GM23248 (cell line): ENCODE results near the gene CCDC51. TPM values are rescaled to one million over a fixed set of nuclear protein-coding genes. Genes with fewer than 3 reads are reported as not detected.

Experiments
- DNase-seq: peaks from one replicate; pipeline ENCODE4 v3.0.0-alpha.2; 2015
- H2AFZ ChIP-seq: fragments of 200-600 bp; sonication (generic); 2 replicates; pipeline ENCODE4 v1.6.1; 2016; ENCODE audit warnings: antibody characterized with exemption
- H3F3A ChIP-seq: fragments of 200-600 bp; sonication (generic); 2 replicates; pipeline ENCODE4 v1.6.1; 2016; ENCODE audit warnings: mild to moderate bottlenecking, antibody characterized with exemption, mixed run types; ENCODE audit not compliant: insufficient read depth
- H3K27ac ChIP-seq: fragments of 200-600 bp; sonication (generic); 2 replicates; pipeline ENCODE4 v1.5.1; 2016; ENCODE audit warnings: mild to moderate bottlenecking
- H3K27me3 ChIP-seq: fragments of 200-600 bp; sonication (generic); replicated peaks from 2 replicates; pipeline ENCODE4 v1.6.1; 2016; ENCODE audit warnings: mild to moderate bottlenecking; ENCODE audit not compliant: insufficient read depth
- H3K36me3 ChIP-seq: fragments of 200-600 bp; sonication (generic); 2 replicates; pipeline ENCODE4 v1.6.1; 2016; ENCODE audit warnings: low read depth, mild to moderate bottlenecking
- H3K4me1 ChIP-seq: fragments of 200-600 bp; sonication (generic); 2 replicates; pipeline ENCODE4 v1.6.1; 2016; ENCODE audit warnings: mild to moderate bottlenecking; ENCODE audit not compliant: insufficient read depth
- H3K4me2 ChIP-seq: fragments of 200-600 bp; sonication (generic); one replicate; pipeline ENCODE4 v1.6.1; 2016; ENCODE audit warnings: mild to moderate bottlenecking; ENCODE audit not compliant: unreplicated experiment
- H3K4me3 ChIP-seq: fragments of 200-600 bp; sonication (generic); 2 replicates; pipeline ENCODE4 v1.5.1; 2016; ENCODE audit warnings: mild to moderate bottlenecking
- H3K79me2 ChIP-seq: fragments of 200-600 bp; sonication (generic); 2 replicates; pipeline ENCODE4 v1.6.1; 2016; ENCODE audit warnings: mild to moderate bottlenecking; ENCODE audit not compliant: insufficient read depth
- H3K9ac ChIP-seq: fragments of 200-600 bp; sonication (generic); 2 replicates; pipeline ENCODE4 v1.6.1; 2016; ENCODE audit warnings: mild to moderate bottlenecking
- H3K9me2 ChIP-seq: fragments of 200-600 bp; sonication (generic); 2 replicates; pipeline ENCODE4 v1.6.1; 2016; ENCODE audit warnings: mixed run types, mild to moderate bottlenecking, moderate library complexity; ENCODE audit not compliant: insufficient read depth
- H3K9me3 ChIP-seq: fragments of 200-600 bp; sonication (generic); one replicate; pipeline ENCODE4 v1.6.1; 2017; ENCODE audit warnings: low read depth
- H4K20me1 ChIP-seq: fragments of 200-600 bp; sonication (generic); 2 replicates; pipeline ENCODE4 v1.6.0; 2016; ENCODE audit not compliant: insufficient read depth
- EZH2 ChIP-seq: fragments of 200-600 bp; sonication (generic); IDR thresholded peaks from 2 replicates; pipeline ENCODE4 v1.6.1; 2018; ENCODE audit warnings: antibody characterized with exemption, mild to moderate bottlenecking; ENCODE audit not compliant: insufficient read depth, poor library complexity, severe bottlenecking
- EZH2phosphoT487 ChIP-seq: fragments of 200-600 bp; sonication (generic); IDR thresholded peaks from 2 replicates; pipeline ENCODE4 v1.6.1; 2018; ENCODE audit warnings: antibody characterized with exemption, moderate library complexity, mild to moderate bottlenecking, low read depth; ENCODE audit not compliant: insufficient read depth
- WGBS, 2 experiments: methylation state at CpG; one replicate each; pipeline ENCODE4 v1.1.6; 2015 to 2017; ENCODE audit warnings: low lambda C conversion rate in 2 of 2, low coverage in 1 of 2; ENCODE audit errors: missing lambda C conversion rate in 2 of 2; 5-methylcytosine and 5-hydroxymethylcytosine counted together
- in situ Hi-C: fragments of 300-500 bp; cut with MboI; formaldehyde crosslinking; loops from 2 replicates; pipeline ENCODE4 v1.15.0; 2020
- polyA plus RNA-seq: library from polyadenylated mRNA; unstranded; fragments of >200 nt; fragmentation: Nextera tagmentation; extraction: Ambion mirVana; gene quantifications from 2 replicates; pipeline ENCODE4 v1.2.1, GENCODE V29; 2016
- total RNA-seq: library from RNA; depleted of rRNA; stranded (reverse); fragments of >200 nt; shearing (Covaris generic); gene quantifications from 2 replicates; pipeline ENCODE4 v1.2.3, GENCODE V29; 2014

CCDC51 gene
- total and polyA plus RNA-seq, 2 experiments from 2014 or later: 10.1 to 14.0 TPM

GRCh38 chr3:48419597-48419996, 20.3 kb downstream of the CCDC51 start:
- TF ChIP-seq EZH2 (no peak), EZH2phosphoT487 (no peak)

GRCh38 chr3:48419149-48419548, 20.8 kb downstream of the CCDC51 start:
- Histone ChIP-seq H4K20me1 (no peaks in the 10 kb centered on the region), H3K9ac (no peak overlapping the region), H2AFZ (no peak overlapping the region), H3K79me2 (no peaks in the 10 kb centered on the region), H3K4me2 (no peak overlapping the region), H3F3A (no peaks in the 10 kb centered on the region), H3K9me2 (no peaks in the 10 kb centered on the region), H3K4me1 (no peaks in the 10 kb centered on the region), H3K27ac (no peak overlapping the region), H3K27me3 (no peaks in the 10 kb centered on the region), H3K9me3 (no peaks in the 10 kb centered on the region), H3K4me3 (no peak overlapping the region), H3K36me3 (no peaks in the 10 kb centered on the region)
- no peak for DNase-seq
- in situ Hi-C loops: no loop called here
- 82 to 89% methylated on average over 9 of the region's 9 CpGs for WGBS, 2 experiments
- TF ChIP-seq EZH2 (no peak), EZH2phosphoT487 (no peak)

More at GRCh38 chr3:48419597-48419996, 20.3 kb downstream of the CCDC51 start:
- 92% methylated on average over 8 to 17 of the region's 17 CpGs for WGBS, 2 experiments
- no peaks in the 10 kb centered on the region for H3K79me2 ChIP-seq
- in situ Hi-C loops: no loop called here
- H3K27me3 ChIP-seq: no peaks in the 10 kb centered on the region
- no peaks in the 10 kb centered on the region for H3K9me3 ChIP-seq
- no peaks in the 10 kb centered on the region for H3K4me1 ChIP-seq
- H2AFZ ChIP-seq: no peak overlapping the region
- DNase-seq: no peak
- no peak overlapping the region for H3K4me2 ChIP-seq
- no peaks in the 10 kb centered on the region for H3K36me3 ChIP-seq
- H3F3A ChIP-seq: no peaks in the 10 kb centered on the region
- H3K4me3 ChIP-seq: no peak overlapping the region
- H4K20me1 ChIP-seq: no peaks in the 10 kb centered on the region
- no peak overlapping the region for H3K9ac ChIP-seq
- H3K9me2 ChIP-seq: no peaks in the 10 kb centered on the region
- no peak overlapping the region for H3K27ac ChIP-seq

- Histone ChIP-seq H3K9ac (no peak overlapping the region), H3K9me3 (no peaks in the 10 kb centered on the region), H3F3A (no peaks in the 10 kb centered on the region), H3K9me2 (no peaks in the 10 kb centered on the region), H3K79me2 (no peaks in the 10 kb centered on the region), H3K27ac (no peak overlapping the region), H3K4me3 (no peak overlapping the region), H3K27me3 (no peaks in the 10 kb centered on the region), H2AFZ (no peak overlapping the region), H3K36me3 (no peaks in the 10 kb centered on the region), H3K4me2 (no peak overlapping the region), H4K20me1 (no peaks in the 10 kb centered on the region), H3K4me1 (no peaks in the 10 kb centered on the region)
- DNase-seq: no peak
- TF ChIP-seq EZH2phosphoT487 (no peak), EZH2 (no peak)
- in situ Hi-C loops: no loop called here
- 86 to 91% methylated on average over 9 of the region's 9 CpGs for WGBS, 2 experiments
These were observed 21.3 kb downstream of the CCDC51 start for GRCh38 chr3:48418651-48419050.

GRCh38 chr3:48418140-48418539, 21.8 kb downstream of the CCDC51 start:
- H3K4me2 ChIP-seq: no peak overlapping the region
- in situ Hi-C loops: no loop called here
- no peak overlapping the region for H2AFZ ChIP-seq
- WGBS, 2 experiments: 79 to 83% methylated on average over 17 of the region's 17 CpGs
- no peaks in the 10 kb centered on the region for H3K27me3 ChIP-seq
- H3K27ac ChIP-seq: no peak overlapping the region
- no peak for TF ChIP-seq EZH2
- no peak for TF ChIP-seq EZH2phosphoT487
- H3K9me3 ChIP-seq: no peaks in the 10 kb centered on the region
- H3K9me2 ChIP-seq: no peaks in the 10 kb centered on the region
- no peak for DNase-seq
- H3F3A ChIP-seq: no peaks in the 10 kb centered on the region
- no peaks in the 10 kb centered on the region for H3K4me1 ChIP-seq
- H3K79me2 ChIP-seq: no peaks in the 10 kb centered on the region
- no peaks in the 10 kb centered on the region for H3K36me3 ChIP-seq
- no peak overlapping the region for H3K4me3 ChIP-seq
- H3K9ac ChIP-seq: no peak overlapping the region
- no peaks in the 10 kb centered on the region for H4K20me1 ChIP-seq
